ENCODE measurements around the gene SPATS2L.

Gene SPATS2L

DNA sequence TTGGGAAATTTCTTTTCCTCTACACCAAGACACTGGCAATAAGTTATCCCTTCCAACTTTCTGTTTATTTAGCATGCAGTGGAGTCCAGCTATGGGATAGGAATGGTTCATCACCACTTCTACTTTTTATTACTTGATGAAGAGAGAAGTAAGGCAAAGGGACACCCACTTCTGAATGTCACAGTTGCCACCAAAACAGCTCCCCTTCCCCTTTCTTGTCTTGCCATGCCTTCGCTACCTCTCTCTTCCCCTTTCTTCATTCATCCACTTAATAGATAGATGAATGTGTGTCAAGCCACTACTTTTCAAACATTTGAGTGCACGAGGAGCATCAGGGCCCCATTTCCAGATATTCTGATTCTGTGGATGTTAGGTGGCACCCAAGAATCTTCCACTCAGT is 143.8 kb downstream of the SPATS2L start:
- no peak for DNase-seq

DNA sequence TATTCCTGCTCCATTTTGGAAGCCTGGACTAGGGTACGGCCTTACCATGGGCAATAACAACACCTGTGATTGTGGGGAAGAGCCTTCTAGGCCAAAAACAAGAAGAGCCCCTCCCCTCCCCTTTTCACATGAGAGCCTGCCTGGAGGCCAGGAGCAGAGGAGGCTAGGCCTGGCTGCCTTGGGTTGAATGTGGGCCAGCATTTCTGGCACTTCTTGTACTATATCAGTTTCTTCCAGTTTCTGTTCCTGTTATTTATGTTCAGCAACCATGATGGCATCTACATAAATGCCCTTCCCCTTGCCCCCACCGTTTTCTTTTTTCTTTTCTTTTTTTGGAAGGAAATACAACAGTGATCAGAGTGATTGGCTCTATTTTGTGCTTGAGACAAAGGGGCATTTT is 145.0 kb downstream of the SPATS2L start:
- no peak for DNase-seq

DNA sequence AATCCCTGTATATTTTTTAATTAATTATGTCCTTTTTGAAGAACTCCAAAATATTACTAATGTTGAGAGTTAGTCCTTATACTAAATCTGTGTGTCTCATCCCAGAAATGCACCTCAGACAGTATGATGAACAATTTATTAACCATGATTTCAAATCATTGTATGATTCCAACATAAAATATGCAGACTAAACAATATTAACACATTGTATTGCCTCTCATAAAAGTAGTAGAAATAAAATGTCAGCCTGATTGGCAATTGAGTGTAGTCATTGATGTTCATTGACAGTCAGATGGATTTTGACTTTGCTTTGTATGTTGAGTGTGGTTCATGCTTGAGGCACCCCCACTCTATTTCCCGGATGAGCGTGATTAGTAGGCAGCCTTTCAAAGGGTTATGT is 145.9 kb downstream of the SPATS2L start:
- no peak for DNase-seq

DNA sequence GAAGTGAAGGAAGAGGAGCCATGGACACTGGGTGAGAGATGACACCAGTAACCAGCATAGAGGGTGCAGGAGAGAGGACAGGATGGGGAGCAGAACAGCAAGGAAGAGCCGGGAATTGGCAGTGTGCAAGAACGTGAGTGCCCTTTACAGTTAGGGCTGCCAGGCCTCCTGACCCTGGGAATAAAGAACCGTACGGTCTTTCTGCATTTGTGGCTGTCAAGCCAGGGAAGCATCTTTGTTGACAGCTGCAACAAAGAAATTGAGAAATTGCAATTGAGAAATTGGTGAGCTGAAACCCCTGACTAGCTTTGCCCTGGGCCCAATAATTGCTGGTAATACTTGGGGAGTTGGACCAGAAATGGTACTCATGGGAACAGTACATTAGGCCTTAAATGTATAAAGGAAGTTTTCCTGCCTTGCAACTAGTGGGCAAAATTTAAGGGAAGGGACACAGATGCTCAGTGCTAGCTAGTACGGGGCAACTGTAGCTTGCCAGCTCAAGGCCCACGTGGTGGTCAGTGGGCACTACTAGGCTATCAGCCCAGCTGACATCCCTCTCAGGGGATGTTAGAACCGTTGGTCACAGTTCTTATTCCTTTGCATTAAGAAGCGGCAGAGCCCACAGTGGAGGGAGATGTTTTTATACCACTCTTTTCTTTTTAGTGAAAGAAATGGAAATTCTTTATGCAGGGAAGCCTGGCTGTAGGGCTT is 146.8 kb downstream of the SPATS2L start:
- no peak for DNase-seq

DNA sequence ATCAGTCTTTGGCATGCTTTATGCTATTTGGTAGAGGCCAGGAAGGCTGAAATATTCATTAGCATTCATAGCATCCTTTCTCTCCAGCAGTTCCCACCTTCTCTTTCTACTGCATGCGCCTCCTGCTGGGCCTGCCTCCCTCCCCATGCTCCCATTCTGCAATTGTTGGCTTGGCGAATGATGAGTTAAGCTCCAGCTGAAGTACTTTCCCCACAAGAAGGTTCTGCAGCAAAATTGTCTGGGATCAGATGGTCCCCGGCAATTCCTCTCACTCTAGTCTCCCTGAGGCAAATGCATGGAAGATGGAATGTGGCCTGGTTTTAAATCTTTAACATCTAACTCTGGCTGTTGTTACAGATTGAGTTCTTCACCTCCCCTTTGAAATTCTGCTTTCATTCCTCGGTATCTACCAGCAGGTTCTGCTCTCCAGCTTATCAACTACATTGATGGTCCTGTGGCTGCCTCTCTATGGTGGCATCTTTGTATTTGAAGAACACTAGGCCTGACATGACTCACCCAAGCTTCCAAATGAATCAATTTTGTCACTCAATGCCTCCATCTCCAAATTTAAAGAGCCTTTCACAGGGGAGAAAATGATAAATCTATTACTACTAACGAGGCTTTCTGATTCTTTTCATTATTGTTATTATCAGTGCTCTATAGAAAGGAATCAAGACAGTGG is 147.5 kb downstream of the SPATS2L start:
- no peak for DNase-seq

DNA sequence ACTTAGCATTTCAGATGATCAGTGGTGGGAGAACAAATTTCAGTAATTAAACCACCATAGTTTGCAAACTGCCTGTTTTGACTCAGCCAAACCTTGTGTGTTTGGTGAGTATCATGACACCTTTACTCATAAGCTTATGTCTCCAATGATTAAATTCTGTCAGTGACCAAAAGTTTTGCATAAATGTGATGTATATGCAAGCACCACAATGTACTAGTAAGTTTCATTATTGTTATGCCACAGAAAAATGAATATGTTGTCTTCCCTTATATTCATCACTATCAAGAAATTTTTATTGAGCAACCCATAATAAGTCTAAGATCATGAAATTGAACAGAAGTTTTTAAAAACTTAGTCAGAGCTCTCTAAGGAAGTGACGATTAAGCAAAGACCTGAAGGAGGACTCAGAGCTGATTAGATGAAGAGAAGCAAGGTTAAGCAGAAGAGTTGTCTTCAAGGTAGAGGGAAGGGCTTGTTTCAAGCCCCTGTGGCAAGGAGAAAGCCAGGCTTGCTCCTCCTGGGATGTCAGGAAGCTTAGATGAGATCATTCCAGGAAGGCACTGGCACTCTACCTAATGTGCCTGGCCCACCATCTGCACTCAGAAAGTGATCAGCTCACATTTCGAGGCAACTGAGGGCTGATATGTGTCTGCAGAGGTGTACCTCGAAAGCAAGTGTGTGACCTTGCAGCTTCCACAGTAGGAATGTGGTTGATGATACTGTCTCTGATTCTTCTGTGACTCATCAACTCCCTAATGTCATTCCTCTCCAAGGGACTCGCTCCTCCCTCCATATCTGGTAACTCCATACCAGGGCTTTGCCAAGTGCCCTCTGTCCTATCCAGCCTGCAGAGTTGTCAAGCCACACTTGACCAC is 148.7 kb downstream of the SPATS2L start:
- no peak for DNase-seq

DNA sequence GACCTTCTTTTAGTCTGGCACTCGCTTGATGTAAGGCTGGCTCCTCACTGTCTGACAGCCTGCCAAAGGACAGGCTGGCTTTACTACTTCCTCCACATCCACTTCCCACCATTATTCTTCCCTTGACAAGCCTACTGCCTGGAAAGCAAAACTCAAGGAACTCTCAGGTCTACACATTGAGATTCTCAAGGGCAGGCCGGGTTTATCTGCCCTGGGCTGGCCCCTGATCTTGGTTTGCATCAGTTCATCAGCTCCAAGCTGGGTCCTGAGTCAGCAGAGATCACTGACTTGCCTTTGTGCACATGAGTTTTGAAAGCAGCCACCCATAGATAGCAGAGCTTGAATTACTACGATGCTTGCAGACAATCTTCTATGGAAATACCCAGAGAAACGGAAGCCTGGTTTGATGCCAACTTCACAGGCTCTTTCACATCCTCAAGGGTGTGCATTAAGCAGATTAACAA is 149.5 kb downstream of the SPATS2L start:
- no peak for DNase-seq

DNA sequence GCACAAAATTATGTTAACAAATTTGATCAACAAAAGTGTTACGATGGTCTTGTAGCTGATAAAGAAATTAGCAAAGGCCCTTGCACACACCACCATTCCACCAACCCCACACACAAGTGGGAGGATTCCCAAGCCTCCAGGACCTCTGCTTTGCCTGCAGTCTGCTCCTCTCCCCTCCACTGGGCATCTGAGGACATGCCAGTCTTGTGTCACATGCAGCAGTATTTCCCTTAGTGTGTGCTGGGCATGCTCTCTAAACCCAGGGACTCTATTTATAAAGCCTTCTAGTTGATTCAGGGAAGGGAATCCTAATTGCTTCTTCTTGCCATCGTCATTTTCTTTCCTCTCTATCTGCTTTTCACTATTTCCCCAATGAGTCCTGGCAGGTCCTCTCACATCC is 150.1 kb downstream of the SPATS2L start:
- no peak for DNase-seq

DNA sequence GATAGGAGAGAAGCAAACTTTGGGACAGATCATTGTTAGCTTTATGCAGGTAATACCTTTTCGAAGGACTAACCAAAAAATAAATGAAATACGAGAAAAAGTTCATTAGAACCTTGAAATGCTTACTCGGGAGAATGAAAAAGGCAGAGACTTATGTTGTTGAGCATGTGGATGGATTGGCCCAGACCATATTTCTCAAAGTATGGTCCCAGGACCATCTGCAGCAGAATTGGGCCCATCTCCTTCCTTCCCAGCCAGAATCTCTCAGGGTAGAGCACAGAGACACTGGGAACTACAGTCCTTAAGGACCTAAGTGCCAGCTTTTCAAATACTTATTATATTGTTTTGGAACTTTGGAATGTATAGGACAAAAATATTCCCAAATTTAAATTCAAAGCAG is 152.6 kb downstream of the SPATS2L start:
- no peak for DNase-seq

DNA sequence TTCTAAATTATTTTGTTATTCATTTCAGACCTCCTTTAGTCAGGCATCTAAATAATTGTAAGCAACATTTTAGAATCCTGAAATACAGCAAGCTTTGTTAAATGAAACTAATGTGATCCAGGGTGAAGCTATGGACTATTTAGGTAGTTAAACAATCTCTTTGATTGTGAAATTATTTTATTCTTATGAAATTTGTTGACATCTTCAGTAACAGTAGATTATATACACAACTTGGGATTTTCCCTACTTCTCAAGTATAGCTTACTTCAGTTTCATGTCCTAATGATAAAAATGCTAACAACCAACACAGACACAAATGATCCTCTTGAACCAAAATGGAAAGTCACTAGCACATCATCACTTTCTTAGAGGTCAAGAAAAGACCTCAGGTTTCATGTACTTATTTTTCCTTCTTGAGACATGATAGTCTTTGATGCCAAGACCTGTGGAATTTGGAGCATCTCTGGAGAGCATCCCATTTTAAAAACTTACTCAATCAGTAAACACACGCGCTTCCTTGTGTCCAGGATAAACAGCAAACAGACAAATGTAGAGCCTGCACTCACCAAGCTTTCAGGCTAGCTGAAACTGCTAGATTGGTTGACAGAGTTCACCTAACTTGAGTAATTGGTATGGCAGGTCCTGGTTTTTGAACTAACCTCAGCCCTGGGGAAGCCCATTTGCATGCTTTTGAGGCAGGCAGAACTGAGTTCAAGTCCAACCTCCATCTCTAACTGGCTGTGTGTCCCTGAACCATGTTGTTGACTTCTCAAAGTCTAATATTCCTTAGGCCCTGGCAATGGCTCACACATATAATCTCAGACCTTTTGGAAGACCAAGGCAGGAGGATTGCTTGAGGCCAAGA is 155.6 kb downstream of the SPATS2L start:
- DNase-seq: no peak

DNA sequence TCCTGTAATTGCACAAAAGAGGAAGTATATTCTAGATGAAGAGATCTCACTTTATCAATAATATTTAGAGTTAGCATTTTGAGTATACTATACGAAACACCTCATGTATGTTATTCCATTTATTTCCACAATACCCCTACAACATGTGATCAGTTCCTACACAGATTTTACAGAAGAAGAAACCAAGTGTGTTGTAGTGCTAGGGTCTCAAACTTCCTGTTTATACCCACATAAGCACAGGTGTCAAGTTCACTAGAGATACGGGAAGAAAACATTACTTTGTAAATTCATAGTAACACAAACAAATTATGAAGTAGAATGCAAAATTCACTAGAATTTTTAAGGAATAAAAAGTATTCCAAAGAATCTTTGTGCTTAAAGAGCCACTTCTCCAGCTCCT is 157.0 kb downstream of the SPATS2L start:
- DNase-seq: no peak

DNA sequence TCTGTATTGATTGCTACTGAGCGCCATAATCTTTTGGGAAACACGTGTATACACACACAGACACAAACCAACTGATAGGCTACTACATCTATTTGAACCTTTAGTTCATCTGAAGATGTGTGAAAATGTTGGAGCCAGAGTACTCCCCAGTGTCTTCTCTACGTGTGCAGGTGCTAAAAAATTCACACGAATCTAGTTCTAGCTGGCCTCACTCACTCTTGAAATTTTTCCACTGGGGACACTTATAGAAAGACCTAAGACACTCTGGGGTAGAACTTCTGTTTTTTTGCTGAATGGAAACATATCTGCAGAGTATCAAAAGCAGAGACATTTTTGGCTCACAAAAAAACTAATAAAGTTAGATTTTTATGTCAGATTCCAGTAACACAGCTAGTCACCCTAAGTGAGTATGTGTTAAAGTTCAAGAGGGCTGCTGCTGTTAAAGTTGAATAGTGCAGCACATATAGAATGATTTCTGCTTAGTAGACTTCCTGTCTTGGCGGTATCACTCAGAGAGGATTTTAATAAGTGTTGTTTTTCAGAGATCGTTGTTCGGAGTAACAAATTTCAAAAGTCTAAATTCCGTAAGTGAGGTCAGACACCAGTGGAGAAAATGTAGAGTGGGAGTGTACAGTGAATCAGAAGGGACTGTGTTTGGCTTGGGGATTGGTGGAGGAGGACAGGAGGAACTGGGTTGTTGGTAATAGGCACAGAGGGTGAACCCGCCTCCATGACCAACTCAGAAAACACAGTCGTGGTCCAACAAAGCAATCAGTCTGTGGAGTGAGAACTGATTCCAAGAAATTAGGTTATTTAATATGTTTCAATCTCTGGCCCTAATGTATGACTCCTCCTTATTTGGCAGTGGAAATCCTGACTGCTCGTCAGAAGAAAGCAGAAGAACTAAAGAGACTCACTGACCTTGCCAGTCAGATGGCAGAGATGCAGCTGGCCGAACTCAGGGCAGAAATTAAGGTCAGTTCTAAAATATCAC is 160.2 kb downstream of the SPATS2L start:
- DNase-seq: no peak

DNA sequence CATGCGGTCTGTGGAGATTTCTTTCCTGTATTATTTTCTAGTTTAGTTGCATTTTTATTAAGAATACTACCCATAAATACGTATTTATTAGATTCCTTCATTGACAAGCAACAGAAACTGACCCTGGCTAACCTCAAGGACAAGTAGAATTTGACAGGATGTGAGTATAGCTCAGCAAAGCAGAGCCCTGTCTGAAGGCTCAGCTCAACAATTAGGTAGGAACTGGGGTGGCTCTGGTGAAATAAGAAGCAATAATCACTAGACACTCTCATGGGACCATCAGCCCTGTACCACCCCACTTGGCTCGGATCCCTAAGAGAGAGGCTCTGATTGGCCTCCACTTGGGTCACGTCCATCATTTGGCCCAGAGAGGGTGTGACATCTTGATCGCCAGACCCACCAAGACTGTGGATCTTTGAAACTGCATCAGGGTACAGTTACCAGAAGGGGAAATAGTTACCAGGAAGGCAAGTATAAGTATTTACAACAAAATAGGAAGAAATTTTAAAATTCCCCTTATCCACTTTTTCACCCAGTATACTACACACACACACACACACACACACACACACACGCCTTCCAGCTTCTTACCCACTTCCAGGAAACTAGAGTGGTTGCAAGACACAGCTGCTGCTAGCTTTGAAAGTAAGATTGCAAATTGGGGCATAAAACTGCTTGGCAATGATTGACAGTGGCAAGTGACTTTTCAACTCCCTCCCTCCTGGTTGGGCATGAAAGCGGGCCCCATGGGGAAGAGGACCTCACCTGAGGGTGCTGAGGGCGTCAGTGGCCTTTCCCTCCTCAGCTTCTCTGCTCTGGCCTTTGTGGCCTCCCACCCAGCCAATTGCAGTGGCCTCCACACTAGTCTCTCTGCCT is 161.6 kb downstream of the SPATS2L start:
- no peak for DNase-seq

DNA sequence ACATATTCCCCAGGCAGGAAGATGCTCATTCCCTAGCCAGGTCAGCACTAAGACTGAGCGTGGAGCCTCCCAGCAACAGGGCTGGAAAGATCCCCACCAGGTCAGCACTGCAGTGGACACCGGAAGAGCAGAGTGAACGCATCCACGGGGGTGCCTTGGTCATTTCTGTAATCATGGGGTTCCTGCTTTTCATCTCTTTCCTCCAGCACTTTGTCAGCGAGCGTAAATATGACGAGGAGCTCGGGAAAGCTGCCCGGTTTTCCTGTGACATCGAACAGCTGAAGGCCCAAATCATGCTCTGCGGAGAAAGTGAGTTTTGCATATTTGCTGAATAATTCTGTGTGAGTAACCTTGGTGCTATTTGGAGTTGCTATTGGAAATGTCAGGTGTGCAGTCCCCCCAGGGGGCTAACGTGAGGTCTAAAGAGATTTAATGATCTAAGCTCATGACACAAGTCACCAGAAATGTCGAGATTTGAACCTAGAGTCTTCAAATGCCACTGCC is 163.3 kb downstream of the SPATS2L start:
- no peak for DNase-seq

DNA sequence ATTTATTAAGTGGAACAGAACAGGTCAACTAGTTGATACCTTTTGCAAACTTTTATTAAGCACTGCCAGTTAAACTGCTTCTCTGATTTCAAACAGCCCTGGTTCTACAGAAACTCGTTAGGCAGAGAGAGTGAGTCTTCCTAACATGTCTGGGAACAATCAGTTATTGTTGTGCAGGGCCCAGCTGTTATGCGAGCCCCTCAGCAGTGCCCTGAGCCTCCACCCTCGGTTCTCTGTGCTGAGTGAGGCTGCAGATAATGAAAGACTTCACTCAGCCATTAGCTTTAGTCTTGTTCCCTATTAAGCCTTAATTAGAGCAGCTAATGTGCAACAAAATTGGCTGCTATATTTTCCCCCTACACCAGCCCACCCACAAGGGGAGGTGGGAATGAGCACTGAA is 163.7 kb downstream of the SPATS2L start:
- no peak for DNase-seq

DNA sequence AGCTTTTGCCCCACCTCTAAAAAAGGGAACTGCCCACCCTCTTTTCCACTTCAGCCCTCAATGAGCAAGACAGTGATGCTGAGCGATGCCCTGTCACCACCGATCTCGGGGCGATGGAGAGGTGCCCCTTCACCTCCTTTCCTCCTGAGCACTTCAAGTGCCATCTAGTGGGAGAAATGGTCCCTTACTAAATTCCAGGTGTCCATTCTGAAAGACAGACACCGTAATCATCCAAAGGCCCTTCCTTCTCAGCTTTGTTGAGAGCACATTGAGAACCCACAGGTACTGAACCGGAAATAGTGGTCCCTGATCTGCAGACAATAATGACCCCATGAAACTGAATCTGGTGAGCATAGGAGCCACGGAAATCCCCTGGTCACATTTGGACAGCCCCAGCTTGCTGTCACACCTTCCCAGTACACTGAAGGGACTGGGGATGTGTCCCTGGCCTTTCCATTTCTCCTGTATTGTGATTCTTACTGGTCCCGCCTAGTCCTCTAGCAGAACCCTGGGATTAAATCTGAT is 164.9 kb downstream of the SPATS2L start:
- DNase-seq: no peak

DNA sequence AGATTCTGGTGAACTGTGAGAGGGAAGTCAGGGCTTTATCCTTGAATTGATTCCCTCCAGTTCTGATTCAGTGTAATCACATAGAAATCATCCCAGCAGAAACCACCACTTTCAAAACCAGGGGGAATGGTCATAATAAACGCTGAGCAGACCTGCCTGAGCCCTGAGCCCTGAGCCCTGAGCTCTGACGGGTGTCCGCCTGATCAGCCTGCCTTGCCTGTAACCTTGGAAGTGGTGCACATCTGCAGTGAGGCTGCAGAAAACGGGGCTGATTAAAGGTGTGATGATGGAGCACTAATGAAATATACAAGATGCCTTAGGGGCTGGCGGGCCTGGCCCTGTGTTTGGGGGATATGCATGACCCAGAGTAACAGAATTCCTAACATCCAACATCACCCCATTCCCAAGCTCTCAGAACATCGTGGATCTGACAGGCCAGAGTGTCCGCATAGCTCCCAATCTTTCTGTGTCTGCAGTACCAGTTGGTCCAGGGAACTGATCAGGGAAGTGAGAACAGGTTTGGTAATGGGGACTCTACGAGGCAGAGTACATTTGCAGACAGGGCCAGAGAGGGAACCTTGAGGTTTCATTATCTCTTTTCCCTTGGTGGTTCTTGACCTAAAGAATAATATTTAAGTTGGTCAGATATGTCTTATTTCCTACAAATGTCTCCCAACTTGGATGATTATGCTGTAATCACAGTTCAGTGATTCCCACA is 165.6 kb downstream of the SPATS2L start:
- no peak for DNase-seq

DNA sequence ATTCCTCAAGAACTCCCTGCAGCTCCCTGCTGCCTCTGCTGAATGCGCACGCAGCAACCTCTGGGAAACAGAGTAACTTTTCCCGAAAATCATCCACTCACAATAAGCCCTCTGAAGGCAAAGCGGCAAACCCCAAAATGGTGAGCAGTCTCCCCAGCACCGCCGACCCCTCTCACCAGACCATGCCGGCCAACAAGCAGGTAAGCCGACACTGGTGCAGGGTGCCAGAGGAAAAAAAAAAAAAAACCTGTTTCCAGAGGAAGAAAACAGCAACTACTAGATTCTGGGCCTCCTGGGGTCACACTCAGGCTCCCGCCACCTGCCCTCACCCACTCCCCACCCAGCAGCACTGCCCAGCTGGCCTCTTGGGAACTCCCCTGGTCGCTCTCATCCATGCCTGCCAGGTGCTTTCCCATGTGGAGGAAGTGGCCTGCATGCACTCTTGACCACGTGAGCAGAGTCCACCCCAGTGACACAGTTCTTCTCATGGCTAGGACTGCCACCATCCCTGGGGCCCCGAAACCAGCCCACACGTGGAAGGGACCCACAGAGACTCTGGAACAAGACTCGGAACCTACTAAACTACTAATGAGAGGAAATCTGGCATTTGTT is 166.5 kb downstream of the SPATS2L start:
- DNase-seq: no peak

DNA sequence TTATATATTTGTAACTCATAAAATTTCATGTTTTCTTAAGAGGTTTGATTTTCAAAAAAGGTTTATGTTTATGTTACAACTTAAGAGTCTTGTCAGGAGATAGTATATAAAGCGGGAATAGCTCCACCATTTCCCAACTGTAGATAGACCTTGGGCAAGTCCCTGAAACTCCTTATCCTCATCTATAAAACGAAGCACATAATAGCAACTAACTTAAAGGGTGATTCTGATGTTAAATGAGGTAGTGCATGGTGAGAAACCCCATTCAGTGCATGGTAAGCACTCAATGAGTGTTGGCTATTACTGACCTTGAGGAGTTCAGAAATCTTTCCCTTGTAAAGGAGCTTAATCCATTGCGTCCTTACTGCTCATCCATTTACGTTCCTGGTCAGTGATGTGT is 169.3 kb downstream of the SPATS2L start:
- no peak for DNase-seq

Data from DMS153 (cell line).